Endothelial cell of umbilical vein (primary cell): ENCODE measurements around the gene NID2. TPM values are rescaled to one million over a fixed set of nuclear protein-coding genes. Genes with fewer than 3 reads are reported as not detected.

Experiments
- BruUV-seq: library from RNA; stranded (reverse); fragments of 400-500 nt; replicated peaks from 2 replicates; lab custom pipeline; 2021; lab: Mats Ljungman, UMichigan
- CTCF ChIA-PET: fragments of 300-600, 350-600 bp; sonication (Branson Sonifier 250); formaldehyde crosslinking; loops from one replicate; lab custom pipeline; 2021; ENCODE audit warnings: antibody characterized with exemption, inconsistent platforms; lab: Charles Lee
- POLR2A ChIA-PET: fragments of 300-600, 350-600 bp; sonication (Branson Sonifier 250); formaldehyde crosslinking; loops from one replicate; lab custom pipeline; 2021; ENCODE audit warnings: antibody characterized with exemption, inconsistent platforms; lab: Charles Lee
- DNase-seq: peaks from one replicate; pipeline ENCODE4 v3.0.0-alpha.2; 2011; ENCODE audit warnings: low read depth, low spot score
- FAIRE-seq: peaks from 2 replicates; lab custom pipeline; 2011; peaks lifted over from hg19 to GRCh38; lab: Jason Lieb, UNC
- H2AFZ ChIP-seq: 2 replicates; pipeline ENCODE4 v1.6.0; 2012; ENCODE audit warnings: low read depth, low read length, control low read depth, inconsistent platforms
- H3K27ac ChIP-seq: 2 replicates; pipeline ENCODE4 v1.5.1; 2011; ENCODE audit warnings: low read depth, mild to moderate bottlenecking, control low read depth, low read length, moderate library complexity; ENCODE audit not compliant: insufficient read depth
- H3K27me3 ChIP-seq, 2 experiments: 2 replicates each; pipeline versions ENCODE4 v1.6.0 to v1.6.1; 2011; ENCODE audit warnings: low read length in 2 of 2, mixed read lengths in 1 of 2; ENCODE audit not compliant: control insufficient read depth in 2 of 2, insufficient read depth in 2 of 2
- H3K36me3 ChIP-seq, 2 experiments: 2 replicates in 1 of 2; 3 replicates in 1 of 2; pipeline ENCODE4 v1.5.1; 2011; ENCODE audit warnings: low read length in 2 of 2, mild to moderate bottlenecking in 1 of 2, moderate library complexity in 1 of 2; ENCODE audit not compliant: control insufficient read depth in 2 of 2, insufficient read depth in 2 of 2; ENCODE audit errors: extremely low read depth in 1 of 2
- H3K4me1 ChIP-seq: 3 replicates; pipeline ENCODE4 v1.5.1; 2011; ENCODE audit warnings: mild to moderate bottlenecking, low read length; ENCODE audit not compliant: control insufficient read depth, insufficient read depth; ENCODE audit errors: extremely low read depth
- H3K4me2 ChIP-seq: 2 replicates; pipeline ENCODE4 v1.6.1; 2011; ENCODE audit warnings: low read length, control low read depth, mixed read lengths; ENCODE audit not compliant: insufficient read depth
- H3K4me3 ChIP-seq, 3 experiments: fragments of 200-600 bp in 1 of 3; sonication (generic), shearing (Covaris generic) in 1 of 3; replicated peaks in 1 of 3; 2 replicates each; pipeline ENCODE4 v1.5.1; 2011 to 2016; ENCODE audit warnings: control low read depth in 3 of 3, low read length in 3 of 3, mild to moderate bottlenecking in 2 of 3, inconsistent platforms in 1 of 3, low read depth in 1 of 3, moderate library complexity in 1 of 3; ENCODE audit not compliant: insufficient read depth in 1 of 3
- H3K79me2 ChIP-seq: 2 replicates; pipeline ENCODE4 v1.6.0; 2012; ENCODE audit warnings: low read length, inconsistent platforms; ENCODE audit not compliant: control insufficient read depth, insufficient read depth
- H3K9ac ChIP-seq: replicated peaks from 2 replicates; pipeline ENCODE3; 2011; ENCODE audit warnings: low read length, control low read depth; ENCODE audit not compliant: insufficient read depth; ENCODE audit errors: extremely low read depth
- H3K9me1 ChIP-seq: replicated peaks from 3 replicates; pipeline ENCODE4 v1.6.0; 2011; ENCODE audit warnings: mild to moderate bottlenecking, low read length; ENCODE audit not compliant: control insufficient read depth, insufficient read depth; ENCODE audit errors: extremely low read depth
- H3K9me3 ChIP-seq: replicated peaks from 2 replicates; pipeline ENCODE4 v1.5.1; 2012; ENCODE audit warnings: low read length, inconsistent platforms; ENCODE audit not compliant: control insufficient read depth, insufficient read depth
- H4K20me1 ChIP-seq: replicated peaks from 2 replicates; pipeline ENCODE3; 2011; ENCODE audit warnings: mild to moderate bottlenecking, low read length; ENCODE audit not compliant: control insufficient read depth, insufficient read depth; ENCODE audit errors: extremely low read depth
- EZH2 ChIP-seq: IDR thresholded peaks from 2 replicates; pipeline ENCODE4 v1.6.1; 2012; ENCODE audit warnings: borderline replicate concordance, low read depth, mild to moderate bottlenecking, moderate library complexity, low read length, inconsistent platforms; ENCODE audit not compliant: severe bottlenecking
- FOS ChIP-seq: IDR thresholded peaks from 2 replicates; pipeline ENCODE4 v1.6.1; 2011; ENCODE audit warnings: mild to moderate bottlenecking, low read length, moderate library complexity, borderline replicate concordance; ENCODE audit not compliant: insufficient read depth
- GATA2 ChIP-seq: IDR thresholded peaks from 2 replicates; pipeline ENCODE4 v1.7.0; 2011; ENCODE audit warnings: low read depth, mild to moderate bottlenecking, moderate library complexity, mixed read lengths, low read length; ENCODE audit not compliant: insufficient read length, insufficient read depth
- JUN ChIP-seq: IDR thresholded peaks from 2 replicates; pipeline ENCODE4 v1.6.1; 2011; ENCODE audit warnings: borderline replicate concordance, low read depth; ENCODE audit not compliant: insufficient read length, insufficient read depth
- MYC ChIP-seq: IDR thresholded peaks from one replicate; pipeline ENCODE4 v1.6.1; 2011; ENCODE audit warnings: mild to moderate bottlenecking, low read depth, low read length
- POLR2A ChIP-seq: IDR thresholded peaks from 2 replicates; pipeline ENCODE4 v1.6.1; 2012; ENCODE audit warnings: low read depth, mild to moderate bottlenecking, control low read depth, low read length
- POLR2AphosphoS5 ChIP-seq: IDR thresholded peaks from 2 replicates; pipeline ENCODE4 v1.6.1; 2012; ENCODE audit warnings: low read depth, mild to moderate bottlenecking, control low read depth, low read length, moderate library complexity; ENCODE audit not compliant: insufficient read depth
- dilution Hi-C: fragments of 300-500 bp; cut with MboI; formaldehyde crosslinking; loops from one replicate; pipeline ENCODE4 v1.15.0; 2019; ENCODE audit warnings: low sequenced_read_pairs; ENCODE audit not compliant: extremely low pct_ligation_motif_present
- intact Hi-C: fragments of 100-400 bp; cut with micrococcal nuclease; formaldehyde crosslinking; loops from one replicate; pipeline ENCODE4 v1.10.0; 2022
- polyA plus RNA-seq, 4 experiments: library from polyadenylated mRNA; depleted of rRNA in 3 of 4; stranded (reverse) in 3 of 4; unstranded in 1 of 4; fragments of >200 nt; gene quantifications; 2 replicates each; pipeline versions ENCODE4 v1.2.1 to v1.2.3, GENCODE V29; 2011 to 2012; ENCODE audit warnings: missing spikeins in 1 of 4
- total RNA-seq: library from RNA; stranded (reverse); gene quantifications from 2 replicates; pipeline ENCODE4 v1.2.3, GENCODE V29; 2021
- TF ChIP-seq, protein P1 (sequence below): IDR thresholded peaks from 2 replicates; pipeline ENCODE4 v1.6.1; 2011; ENCODE audit not compliant: insufficient read depth, insufficient read length
- TF ChIP-seq, protein P2 (sequence below), 2 donors: IDR thresholded peaks; 1 replicate in 1 of 2; 2 replicates in 1 of 2; pipeline ENCODE4 v1.5.1; 2011; ENCODE audit warnings: low read length in 2 of 2, mild to moderate bottlenecking in 2 of 2, moderate library complexity in 2 of 2, control low read depth in 1 of 2, inconsistent platforms in 1 of 2, low read depth in 1 of 2; ENCODE audit not compliant: insufficient read depth in 1 of 2; ENCODE audit errors: extremely low read depth in 1 of 2

NID2 gene
- total and polyA plus RNA-seq, 2 donors (not counting 3 experiments of a cell fraction or from before 2014, with no cell fraction given): 22.5 to 56.7 TPM

DNA sequence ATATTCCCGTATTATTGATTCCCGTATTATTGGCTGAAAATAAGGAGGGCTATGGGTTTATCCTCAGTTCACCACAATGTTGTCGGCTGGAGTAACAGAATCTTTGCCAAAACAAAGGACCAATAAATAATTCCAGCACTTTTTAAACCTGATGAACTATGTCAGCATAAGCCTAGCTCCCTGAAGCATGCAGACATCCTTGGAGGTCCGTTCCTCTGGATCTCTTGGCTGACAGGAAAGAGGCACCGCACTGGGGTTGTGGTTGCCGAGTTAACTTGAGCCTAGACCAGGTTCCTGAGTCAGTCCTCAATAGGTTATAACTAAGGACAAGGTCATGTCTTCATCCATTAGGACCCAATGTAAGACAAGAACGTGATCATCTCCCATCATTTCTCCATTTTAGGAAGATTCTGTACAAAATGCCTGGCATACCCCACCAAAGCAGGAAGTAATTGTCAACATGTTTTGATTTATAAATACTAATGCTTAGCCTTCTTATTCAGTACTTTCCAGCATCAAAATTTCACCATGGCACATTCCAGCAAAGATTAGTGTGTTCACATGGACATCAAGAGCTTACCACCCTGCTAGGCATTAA, 36.6 kb downstream of the NID2 start:
- Histone ChIP-seq H3K4me3 (no peak overlapping the region), H3K27ac (no peak overlapping the region), H3K36me3 (no peaks in the 10 kb centered on the region), H2AFZ (peak overlapping the region; percentile 19), H3K4me2 (no peak overlapping the region), H3K9me3 (no peaks in the 10 kb centered on the region), H3K4me1 (peaks cover 26% of the 10 kb centered on the region), H3K27me3 (no peaks in the 10 kb centered on the region), H3K79me2 (no peaks in the 10 kb centered on the region), H4K20me1 (no peaks in the 10 kb centered on the region), H3K9ac (no peak overlapping the region), H3K9me1 (no peaks in the 10 kb centered on the region)
- CTCF ChIA-PET: interaction anchor here (0.6 to 1.5 kb wide), 2 partner anchors 17 to 179 kb away, joined by 3 to 6 read pairs; no protein-coding TSS in a partner anchor
- TF ChIP-seq GATA2 (no peak), JUN (no peak), EZH2 (no peak), MYC (no peak), FOS (no peak), POLR2AphosphoS5 (no peak), POLR2A (no peak)
- TF ChIP-seq, protein P1, sequence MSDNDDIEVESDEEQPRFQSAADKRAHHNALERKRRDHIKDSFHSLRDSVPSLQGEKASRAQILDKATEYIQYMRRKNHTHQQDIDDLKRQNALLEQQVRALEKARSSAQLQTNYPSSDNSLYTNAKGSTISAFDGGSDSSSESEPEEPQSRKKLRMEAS: no peak
- TF ChIP-seq, protein P2, sequence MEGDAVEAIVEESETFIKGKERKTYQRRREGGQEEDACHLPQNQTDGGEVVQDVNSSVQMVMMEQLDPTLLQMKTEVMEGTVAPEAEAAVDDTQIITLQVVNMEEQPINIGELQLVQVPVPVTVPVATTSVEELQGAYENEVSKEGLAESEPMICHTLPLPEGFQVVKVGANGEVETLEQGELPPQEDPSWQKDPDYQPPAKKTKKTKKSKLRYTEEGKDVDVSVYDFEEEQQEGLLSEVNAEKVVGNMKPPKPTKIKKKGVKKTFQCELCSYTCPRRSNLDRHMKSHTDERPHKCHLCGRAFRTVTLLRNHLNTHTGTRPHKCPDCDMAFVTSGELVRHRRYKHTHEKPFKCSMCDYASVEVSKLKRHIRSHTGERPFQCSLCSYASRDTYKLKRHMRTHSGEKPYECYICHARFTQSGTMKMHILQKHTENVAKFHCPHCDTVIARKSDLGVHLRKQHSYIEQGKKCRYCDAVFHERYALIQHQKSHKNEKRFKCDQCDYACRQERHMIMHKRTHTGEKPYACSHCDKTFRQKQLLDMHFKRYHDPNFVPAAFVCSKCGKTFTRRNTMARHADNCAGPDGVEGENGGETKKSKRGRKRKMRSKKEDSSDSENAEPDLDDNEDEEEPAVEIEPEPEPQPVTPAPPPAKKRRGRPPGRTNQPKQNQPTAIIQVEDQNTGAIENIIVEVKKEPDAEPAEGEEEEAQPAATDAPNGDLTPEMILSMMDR (IDR thresholded peaks at IDR 0.05; ENCODE audit: extremely low read depth in 1 of 2, insufficient read depth in 1 of 2, low read depth in 1 of 2, low read length in 2 of 2): no peak
- dilution Hi-C loops (no loop called here), intact Hi-C loops (no loop called here)
- BruUV-seq: no TSS peak
- FAIRE-seq: no peak
- no peak for DNase-seq
- POLR2A ChIA-PET: interaction anchor here (0.6 kb wide), 1 partner anchor 16 kb away, joined by 3 read pairs; no protein-coding TSS in a partner anchor
